GM12891 (cell line): ENCODE results near the gene SLC35A4.

Experiments
- POLR2A ChIP-seq: IDR thresholded peaks from 2 replicates; pipeline ENCODE4 v1.6.1; 2011; ENCODE audit warnings: low read depth, low read length, control low read depth
- TAF1 ChIP-seq: IDR thresholded peaks from 2 replicates; pipeline ENCODE4 v1.6.1; 2011; ENCODE audit warnings: low read depth, low read length, control low read depth

DNA sequence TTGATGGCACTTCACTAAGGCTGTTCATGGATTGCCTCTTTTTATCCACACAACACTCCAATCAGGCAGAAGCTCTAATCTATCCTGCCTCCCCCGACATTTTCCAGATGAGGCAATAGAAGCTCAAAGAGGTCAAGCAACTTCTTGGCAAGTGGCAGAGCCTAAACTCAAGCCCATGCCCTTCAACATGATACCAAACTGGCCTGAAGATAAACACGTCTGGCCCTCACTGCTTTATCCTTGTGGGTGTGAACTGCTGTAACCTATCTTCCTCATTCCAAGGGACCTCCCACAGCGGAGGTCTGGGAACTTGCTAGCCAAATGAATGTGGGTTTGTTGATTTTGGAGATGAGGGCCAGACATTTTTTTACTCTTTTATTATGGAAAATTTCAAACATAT lies 9.5 kb downstream of the SLC35A4 start:
- no peak for TF ChIP-seq POLR2A
- TF ChIP-seq TAF1 = no peak
